RKO (cell line): Measurements from ENCODE around the gene CDC14A.

ENCODE experiments used
- DNase-seq: peaks from one replicate; pipeline ENCODE4 v3.0.0-alpha.2; 2016; ENCODE audit warnings: low spot score

The CDC14A gene

GRCh38 chr1:100494393-100495084, 142.2 kb downstream of the CDC14A start:
- DNase-seq, result no peak

GRCh38 chr1:100496896-100497295, 144.6 kb downstream of the CDC14A start:
- no peak for DNase-seq

- no peak for DNase-seq
These were observed 145.5 kb downstream of the CDC14A start for GRCh38 chr1:100497796-100498195.

GRCh38 chr1:100499194-100499811, 147.0 kb downstream of the CDC14A start:
- DNase-seq, result no peak

GRCh38 chr1:100502052-100502792, 149.9 kb downstream of the CDC14A start:
- peak; percentile 8 for DNase-seq

- no peak for DNase-seq
These were observed 153.9 kb downstream of the CDC14A start for GRCh38 chr1:100506217-100506616.

GRCh38 chr1:100510451-100510850, 158.1 kb downstream of the CDC14A start:
- DNase-seq, result no peak

- no peak for DNase-seq
These were observed 158.8 kb downstream of the CDC14A start for GRCh38 chr1:100511058-100511457.

- DNase-seq, result no peak
These were observed 159.5 kb downstream of the CDC14A start for GRCh38 chr1:100511773-100512172.

- no peak for DNase-seq
These were observed 160.6 kb downstream of the CDC14A start for GRCh38 chr1:100512803-100513352.

GRCh38 chr1:100516857-100517256, 164.6 kb downstream of the CDC14A start:
- DNase-seq, result no peak

GRCh38 chr1:100517515-100517914, 165.2 kb downstream of the CDC14A start:
- DNase-seq, result no peak

GRCh38 chr1:100518023-100518422, 165.7 kb downstream of the CDC14A start:
- no peak for DNase-seq

- no peak for DNase-seq
These were observed 170.8 kb downstream of the CDC14A start for GRCh38 chr1:100523038-100523652.

- no peak for DNase-seq
These were observed 172.0 kb downstream of the CDC14A start for GRCh38 chr1:100524355-100524754.

GRCh38 chr1:100526894-100527293, 174.6 kb downstream of the CDC14A start:
- no peak for DNase-seq

GRCh38 chr1:100528871-100529270, 176.6 kb downstream of the CDC14A start:
- DNase-seq, result no peak

GRCh38 chr1:100530141-100530540, 177.8 kb downstream of the CDC14A start:
- no peak for DNase-seq

GRCh38 chr1:100530880-100531487, 178.7 kb downstream of the CDC14A start:
- no peak for DNase-seq

- no peak for DNase-seq
These were observed 180.3 kb downstream of the CDC14A start for GRCh38 chr1:100532645-100533044.

- no peak for DNase-seq
These were observed 183.0 kb downstream of the CDC14A start for GRCh38 chr1:100535264-100535663.

GRCh38 chr1:100536031-100536430, 183.7 kb downstream of the CDC14A start:
- DNase-seq, result no peak
